LNCAP (cell line): ENCODE measurements around the gene CALCB.

Source experiments
- CTCF ChIP-seq: fragments of 450-650 bp; IDR thresholded peaks from 2 replicates; pipeline ENCODE4 v1.5.1; 2017; ENCODE audit warnings: mild to moderate bottlenecking

The CALCB gene

GRCh38 chr11:15062599-15062998, 10.8 kb upstream of the CALCB start:
- no peak for TF ChIP-seq CTCF

GRCh38 chr11:15071556-15072255, 1.7 kb upstream of the CALCB start:
- no peak for TF ChIP-seq CTCF

- TF ChIP-seq CTCF, result no peak
Measured at GRCh38 chr11:15072551-15073143, 746 bp upstream of the CALCB start.

- peak; percentile 89 for TF ChIP-seq CTCF
Measured at GRCh38 chr11:15074206-15075161, 1.1 kb downstream of the CALCB start.

GRCh38 chr11:15075162-15075526, 1.8 kb downstream of the CALCB start:
- peak; percentile 32; the same call in 1 of the 2 replicates for TF ChIP-seq CTCF

- TF ChIP-seq CTCF, result no peak
Measured at GRCh38 chr11:15091175-15091574, 17.8 kb downstream of the CALCB start.

- TF ChIP-seq CTCF, result no peak
Measured at GRCh38 chr11:15091625-15092024, 18.2 kb downstream of the CALCB start.
